Osteoblast (primary cell): ENCODE results near the gene BAZ1A. TPM values are rescaled to one million over a fixed set of nuclear protein-coding genes. Genes with fewer than 3 reads are reported as not detected.
A peak's percentile ranks its signal among the peaks of the same experiment; 100 is the strongest.

Experiments used
- DNase-seq: peaks from one replicate; pipeline ENCODE4 v3.0.0; 2011; ENCODE audit warnings: low spot score, mixed read lengths; ENCODE audit not compliant: insufficient read length; ENCODE audit errors: missing footprints
- H2AFZ ChIP-seq: 2 replicates; pipeline ENCODE4 v1.6.0; 2011; ENCODE audit warnings: mild to moderate bottlenecking, low read length
- H3K27ac ChIP-seq: 2 replicates; pipeline ENCODE4 v1.5.1; 2011; ENCODE audit warnings: mild to moderate bottlenecking, low read depth, low read length, moderate library complexity
- H3K27me3 ChIP-seq: 2 replicates; pipeline ENCODE4 v1.6.0; 2012; ENCODE audit warnings: mild to moderate bottlenecking, control low read depth, inconsistent platforms, low read length, moderate library complexity; ENCODE audit not compliant: insufficient read depth
- H3K36me3 ChIP-seq: 2 replicates; pipeline ENCODE4 v1.5.1; 2011; ENCODE audit warnings: mild to moderate bottlenecking, low read length, control low read depth, moderate library complexity; ENCODE audit not compliant: insufficient read depth
- H3K4me1 ChIP-seq: 2 replicates; pipeline ENCODE4 v1.5.1; 2011; ENCODE audit warnings: mild to moderate bottlenecking, low read length, control low read depth, moderate library complexity; ENCODE audit not compliant: insufficient read depth
- H3K4me2 ChIP-seq: 2 replicates; pipeline ENCODE4 v1.6.0; 2011; ENCODE audit warnings: mild to moderate bottlenecking, low read length; ENCODE audit not compliant: insufficient read depth
- H3K4me3 ChIP-seq: fragments of 200-600 bp; sonication (generic); 3 replicates; pipeline ENCODE4 v1.5.1; 2012; ENCODE audit warnings: mild to moderate bottlenecking, low read length, inconsistent platforms; ENCODE audit not compliant: insufficient read depth
- H3K79me2 ChIP-seq: 2 replicates; pipeline ENCODE4 v1.6.0; 2012; ENCODE audit warnings: mild to moderate bottlenecking, low read length, control low read depth, inconsistent platforms; ENCODE audit not compliant: insufficient read depth
- H3K9me3 ChIP-seq: 2 replicates; pipeline ENCODE4 v1.5.1; 2011; ENCODE audit warnings: low read depth, low read length, control low read depth
- H4K20me1 ChIP-seq: 2 replicates; pipeline ENCODE4 v1.6.0; 2012; ENCODE audit warnings: mild to moderate bottlenecking, low read length, control low read depth; ENCODE audit not compliant: insufficient read depth
- CTCF ChIP-seq: IDR thresholded peaks from 2 replicates; pipeline ENCODE4 v1.5.1; 2011; ENCODE audit warnings: mild to moderate bottlenecking, low read depth, low read length, moderate library complexity; ENCODE audit errors: extremely low read depth
- total RNA-seq: library from RNA; depleted of rRNA; stranded (reverse); fragments of >200 nt; gene quantifications from 2 replicates; pipeline ENCODE4 v1.2.3, GENCODE V29; 2012

BAZ1A gene
- total RNA-seq, 1 donor: 23.9 TPM

- H3K4me3 ChIP-seq: no peak overlapping the region
- H4K20me1 ChIP-seq: no peaks in the 10 kb centered on the region
- DNase-seq: peak; percentile 31
- no peaks in the 10 kb centered on the region for H3K9me3 ChIP-seq
- H3K4me2 ChIP-seq: no peak overlapping the region
- H3K27ac ChIP-seq: no peak overlapping the region
- no peaks in the 10 kb centered on the region for H3K4me1 ChIP-seq
- no peaks in the 10 kb centered on the region for H3K79me2 ChIP-seq
- TF ChIP-seq CTCF: no peak
- H2AFZ ChIP-seq: no peak overlapping the region
- no peaks in the 10 kb centered on the region for H3K36me3 ChIP-seq
- no peaks in the 10 kb centered on the region for H3K27me3 ChIP-seq
Measured at GRCh38 chr14:34895277-34895676, 20.1 kb upstream of the BAZ1A start.

- H3K27ac ChIP-seq: no peak overlapping the region
- H3K36me3 ChIP-seq: no peaks in the 10 kb centered on the region
- no peak for TF ChIP-seq CTCF
Measured at GRCh38 chr14:34890937-34891336, 15.8 kb upstream of the BAZ1A start.

GRCh38 chr14:34888186-34888585, 13.0 kb upstream of the BAZ1A start:
- Histone ChIP-seq H3K27ac (no peak overlapping the region), H3K27me3 (no peaks in the 10 kb centered on the region), H3K36me3 (no peaks in the 10 kb centered on the region), H3K4me1 (no peaks in the 10 kb centered on the region), H3K79me2 (no peaks in the 10 kb centered on the region), H3K4me2 (no peak overlapping the region), H3K4me3 (no peak overlapping the region), H3K9me3 (no peaks in the 10 kb centered on the region), H2AFZ (no peak overlapping the region), H4K20me1 (no peaks in the 10 kb centered on the region)
- no peak for DNase-seq
- no peak for TF ChIP-seq CTCF

More at GRCh38 chr14:34890937-34891336, 15.8 kb upstream of the BAZ1A start:
- Histone ChIP-seq H2AFZ (no peak overlapping the region), H3K4me2 (no peak overlapping the region), H3K27me3 (no peaks in the 10 kb centered on the region), H3K79me2 (no peaks in the 10 kb centered on the region), H3K4me3 (no peak overlapping the region), H4K20me1 (no peaks in the 10 kb centered on the region), H3K4me1 (no peaks in the 10 kb centered on the region), H3K9me3 (no peaks in the 10 kb centered on the region)
- DNase-seq: no peak

- Histone ChIP-seq H3K27me3 (no peaks in the 10 kb centered on the region), H2AFZ (no peak overlapping the region), H3K27ac (no peak overlapping the region), H3K9me3 (no peaks in the 10 kb centered on the region), H4K20me1 (no peaks in the 10 kb centered on the region), H3K4me2 (no peak overlapping the region), H3K4me3 (no peak overlapping the region), H3K4me1 (no peaks in the 10 kb centered on the region), H3K36me3 (no peaks in the 10 kb centered on the region), H3K79me2 (no peaks in the 10 kb centered on the region)
- DNase-seq: no peak
- no peak for TF ChIP-seq CTCF
Measured at GRCh38 chr14:34883954-34884353, 8.8 kb upstream of the BAZ1A start.
